ENCODE results near the gene SUV39H1. TPM values are rescaled to one million over a fixed set of nuclear protein-coding genes. Genes with fewer than 3 reads are reported as not detected.
A peak's percentile ranks its signal among the peaks of the same experiment; 100 is the strongest.

SUV39H1 gene
- total and polyA plus RNA-seq, 9 of the 15 experiments (the other 6 are each of a cell fraction or from before 2014, with no cell fraction given) = 4.7 to 34.7 (median 17.9) TPM

- TF ChIP-seq ZBTB40 (IDR thresholded peaks at IDR 0.05) (peak; percentile 76), ZBTB40 (CRISPR knock-in tag; IDR thresholded peaks at IDR 0.05) (no peak), SPI1 (IDR thresholded peaks at IDR 0.05; ENCODE audit: borderline replicate concordance, low read depth, low read length) (no peak; the same call in 1 of the 2 replicates), ZNF316 (IDR thresholded peaks at IDR 0.05) (no peak), NFATC3 (IDR thresholded peaks at IDR 0.05) (no peak), ZNF445 (CRISPR knock-in tag; IDR thresholded peaks at IDR 0.05; ENCODE audit: low read depth) (no peak), HLTF (IDR thresholded peaks at IDR 0.05) (no peak), ZFP36 (IDR thresholded peaks at IDR 0.05; ENCODE audit: low read depth, low read length, partially characterized antibody) (peak; percentile 79), SMARCA4 (IDR thresholded peaks at IDR 0.05) (no peak), FOXM1 (IDR thresholded peaks at IDR 0.05; ENCODE audit: low read depth) (no peak), FOXM1 (CRISPR knock-in tag; IDR thresholded peaks at IDR 0.05; ENCODE audit: low read depth) (no peak), ZNF77 (CRISPR knock-in tag; IDR thresholded peaks at IDR 0.05) (no peak), NR3C1 (CRISPR knock-in tag; IDR thresholded peaks at IDR 0.05) (no peak), ZNF3 (CRISPR knock-in tag; IDR thresholded peaks at IDR 0.05) (no peak), ZNF41 (CRISPR knock-in tag; conservative IDR thresholded peaks at IDR 0.05) (peak; percentile 83; the same call in 1 of the 2 replicates), RBM39 (optimal IDR thresholded peaks at IDR 0.05; ENCODE audit: low read depth, low read length) (no peak), SREBF2 (CRISPR knock-in tag; IDR thresholded peaks at IDR 0.05) (no peak), ZFX (CRISPR knock-in tag; IDR thresholded peaks at IDR 0.05) (peak; percentile 76), GABPA (tag; conservative IDR thresholded peaks at IDR 0.05; ENCODE audit: low read depth) (peak; percentile 68), ZBTB7A (IDR thresholded peaks at IDR 0.05; ENCODE audit: borderline replicate concordance, control insufficient read depth, low read depth, low read length) (0 out of 2 replicates have a peak, but pooled peaks have one; percentile 35), TFAP4 (CRISPR knock-in tag; IDR thresholded peaks at IDR 0.05; ENCODE audit: borderline replicate concordance) (no peak), NR2C2 (CRISPR knock-in tag; IDR thresholded peaks at IDR 0.05) (0 out of 2 replicates have a peak, but pooled peaks have one; percentile 18), NR2C2 (tag; IDR thresholded peaks at IDR 0.05) (no peak)
These were observed 13.0 kb upstream of the SUV39H1 start, which contains the start of gene WAS (continued) for GRCh38 chrX:48683411-48683982.

All from K562 (cell line).